ENCODE measurements around the gene TWNK. TPM values are rescaled to one million over a fixed set of nuclear protein-coding genes. Genes with fewer than 3 reads are reported as not detected.

The TWNK gene
- total RNA-seq, 4 donors from 2014 or later: 5.0 to 13.9 (median 6.5) TPM

DNA sequence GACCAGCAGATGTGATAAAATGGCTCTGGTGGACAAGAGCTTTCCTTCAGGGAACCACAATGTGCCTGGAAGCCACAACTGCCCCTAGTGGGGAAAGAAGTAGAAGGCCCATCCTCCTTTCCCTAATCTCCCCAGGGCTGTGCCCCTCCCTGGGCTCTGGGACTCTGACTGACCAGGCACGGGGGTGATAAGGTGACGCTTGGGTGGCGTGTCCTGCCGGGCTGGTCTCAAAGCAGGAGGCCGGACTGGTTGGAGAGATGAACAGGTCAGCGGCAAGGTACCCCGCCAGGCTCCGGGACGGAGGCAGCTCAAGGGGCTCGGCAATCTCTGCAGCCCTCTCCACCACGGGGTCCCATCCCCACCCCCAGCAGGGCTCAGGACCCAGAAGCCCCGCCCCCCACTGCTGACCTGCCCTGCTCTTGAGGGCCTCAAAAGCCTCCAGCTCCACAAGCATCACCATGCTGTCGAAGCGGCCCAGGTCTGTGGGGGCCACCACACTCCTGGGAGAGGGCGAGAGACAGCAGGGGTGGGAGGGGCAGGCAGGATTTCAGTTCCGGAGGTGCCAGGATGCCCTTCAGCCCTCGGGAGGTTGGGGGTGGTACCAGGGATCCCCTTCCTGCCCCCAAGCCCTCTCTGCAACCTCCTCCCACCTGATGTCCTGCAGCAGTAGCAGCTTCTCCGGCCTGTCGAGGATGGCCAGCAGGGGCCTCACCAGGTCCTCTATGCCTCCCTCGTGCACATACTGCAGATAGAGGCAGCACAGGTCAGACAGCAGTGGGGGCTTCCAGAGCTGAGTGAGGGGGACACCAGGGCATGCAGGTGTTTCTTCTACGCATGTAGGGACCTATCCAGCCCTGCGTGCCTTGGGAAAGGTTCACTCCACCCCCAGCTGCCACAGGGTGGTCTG, 24.4 kb downstream of the TWNK start:
- intact Hi-C loops (cut with DNase I): no loop called here
- Histone ChIP-seq H3K4me3 (no peak overlapping the region), H3K9me3 (no peaks in the 10 kb centered on the region), H3K4me1 (peaks cover 8 to 53% (median 14%) of the 10 kb centered on the region in 3 donors), H3K27me3 (peaks cover 0 to 12% (median 0%) of the 10 kb centered on the region in 4 donors), H3K36me3 (peaks cover 0 to 7% (median 4%) of the 10 kb centered on the region in 3 donors), H3K27ac (peak overlapping the region in 2 of 4 donors; percentile 6 to 64)
- WGBS, 2 donors: 66 to 75% methylated on average over 2 to 8 of the region's 22 CpGs
- DNase-seq: no peak
- no peak for TF ChIP-seq POLR2A (IDR thresholded peaks at IDR 0.05)
- TF ChIP-seq, protein P1, sequence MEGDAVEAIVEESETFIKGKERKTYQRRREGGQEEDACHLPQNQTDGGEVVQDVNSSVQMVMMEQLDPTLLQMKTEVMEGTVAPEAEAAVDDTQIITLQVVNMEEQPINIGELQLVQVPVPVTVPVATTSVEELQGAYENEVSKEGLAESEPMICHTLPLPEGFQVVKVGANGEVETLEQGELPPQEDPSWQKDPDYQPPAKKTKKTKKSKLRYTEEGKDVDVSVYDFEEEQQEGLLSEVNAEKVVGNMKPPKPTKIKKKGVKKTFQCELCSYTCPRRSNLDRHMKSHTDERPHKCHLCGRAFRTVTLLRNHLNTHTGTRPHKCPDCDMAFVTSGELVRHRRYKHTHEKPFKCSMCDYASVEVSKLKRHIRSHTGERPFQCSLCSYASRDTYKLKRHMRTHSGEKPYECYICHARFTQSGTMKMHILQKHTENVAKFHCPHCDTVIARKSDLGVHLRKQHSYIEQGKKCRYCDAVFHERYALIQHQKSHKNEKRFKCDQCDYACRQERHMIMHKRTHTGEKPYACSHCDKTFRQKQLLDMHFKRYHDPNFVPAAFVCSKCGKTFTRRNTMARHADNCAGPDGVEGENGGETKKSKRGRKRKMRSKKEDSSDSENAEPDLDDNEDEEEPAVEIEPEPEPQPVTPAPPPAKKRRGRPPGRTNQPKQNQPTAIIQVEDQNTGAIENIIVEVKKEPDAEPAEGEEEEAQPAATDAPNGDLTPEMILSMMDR (IDR thresholded peaks at IDR 0.05): peak in 1 of 6 experiments; percentile 9

DNA sequence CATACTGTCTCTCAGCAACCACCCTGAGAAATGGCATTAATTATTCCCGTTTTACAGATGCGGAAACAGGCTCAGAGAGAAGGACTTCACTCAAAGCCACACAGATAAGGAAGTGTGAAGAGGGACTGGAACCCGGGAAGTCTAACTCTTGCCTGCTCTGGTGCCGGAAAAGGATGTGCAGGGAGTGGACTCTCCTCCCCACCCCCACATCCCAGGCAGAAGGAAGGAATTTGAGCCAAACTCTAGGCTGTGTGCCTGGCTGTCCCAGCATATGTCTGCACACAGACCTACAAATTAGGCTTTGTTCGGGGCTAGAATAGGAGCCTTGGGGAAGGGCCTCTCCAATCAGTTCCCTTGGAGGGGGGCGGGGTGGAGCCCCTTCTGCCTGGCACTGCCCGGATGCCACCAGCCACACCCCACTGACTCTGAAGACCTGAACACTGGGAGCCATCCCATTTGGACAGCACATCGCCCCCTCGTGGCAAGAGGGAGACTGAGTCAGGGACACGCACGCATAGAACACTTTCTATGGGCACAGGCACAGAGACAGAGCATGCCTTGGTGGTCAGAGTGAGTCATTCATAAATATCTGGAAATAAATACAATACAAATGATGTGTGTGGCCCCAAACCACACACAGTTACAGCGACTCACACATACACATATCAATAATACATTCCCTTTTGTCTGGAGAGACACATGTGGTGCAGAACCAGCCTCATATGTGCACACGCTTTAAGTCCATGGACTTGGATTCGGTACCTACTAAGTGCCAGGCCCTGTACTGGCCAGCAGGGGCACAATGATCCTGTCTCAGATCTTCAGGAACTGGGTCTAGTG, 25.4 kb downstream of the TWNK start:
- no peak for TF ChIP-seq POLR2A (IDR thresholded peaks at IDR 0.05)
- TF ChIP-seq, protein P1 (IDR thresholded peaks at IDR 0.05): peak; percentile 73 to 92 (median 88)
- intact Hi-C loops (cut with DNase I): no loop called here
- Histone ChIP-seq H3K4me3 (no peak overlapping the region), H3K4me1 (peaks cover 8 to 44% (median 14%) of the 10 kb centered on the region in 3 donors), H3K36me3 (no peaks in the 10 kb centered on the region), H3K27me3 (peaks cover 0 to 19% (median 0%) of the 10 kb centered on the region in 4 donors), H3K27ac (peak overlapping the region in 3 of 4 donors; percentile 6 to 64 (median 44)), H3K9me3 (no peaks in the 10 kb centered on the region)
- DNase-seq: no peak
- 8 to 22% methylated on average over 11 to 14 of the region's 14 CpGs for WGBS, 2 donors

DNA sequence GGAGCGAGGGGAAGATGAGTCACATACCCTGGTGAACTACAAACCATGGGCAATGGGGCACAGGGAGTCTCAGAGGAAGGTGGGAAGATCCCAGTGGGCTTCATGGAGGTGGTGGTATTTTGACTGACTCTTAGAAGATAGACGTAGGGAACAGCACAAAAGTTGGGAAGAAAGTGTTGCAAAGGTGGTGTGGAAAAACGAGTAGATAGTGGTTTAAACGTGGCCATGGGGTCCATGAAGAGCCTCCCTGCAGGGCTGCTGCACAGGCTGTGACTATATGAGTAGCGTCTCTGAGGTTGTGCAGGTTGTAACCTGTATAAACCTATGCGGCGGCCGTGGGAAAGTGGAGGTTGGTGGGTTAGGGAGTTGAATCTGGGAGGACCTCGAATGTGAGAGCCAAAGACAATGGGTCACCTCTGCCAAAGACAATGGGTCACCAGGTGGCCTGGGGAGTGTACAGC, 26.1 kb downstream of the TWNK start:
- H3K4me1 ChIP-seq: peaks cover 8 to 38% (median 14%) of the 10 kb centered on the region in 3 donors
- H3K36me3 ChIP-seq: no peaks in the 10 kb centered on the region
- H3K27ac ChIP-seq: peak overlapping the region in 3 of 4 donors; percentile 6 to 64 (median 17)
- DNase-seq: no peak
- WGBS, 2 donors: 28 to 34% methylated on average over 9 of the region's 9 CpGs
- H3K4me3 ChIP-seq: no peak overlapping the region
- TF ChIP-seq POLR2A (IDR thresholded peaks at IDR 0.05): no peak
- TF ChIP-seq, protein P1 (IDR thresholded peaks at IDR 0.05): no peak
- intact Hi-C loops (cut with DNase I): no loop called here
- peaks cover 0 to 26% (median 0%) of the 10 kb centered on the region in 4 donors for H3K27me3 ChIP-seq
- H3K9me3 ChIP-seq: no peaks in the 10 kb centered on the region

DNA sequence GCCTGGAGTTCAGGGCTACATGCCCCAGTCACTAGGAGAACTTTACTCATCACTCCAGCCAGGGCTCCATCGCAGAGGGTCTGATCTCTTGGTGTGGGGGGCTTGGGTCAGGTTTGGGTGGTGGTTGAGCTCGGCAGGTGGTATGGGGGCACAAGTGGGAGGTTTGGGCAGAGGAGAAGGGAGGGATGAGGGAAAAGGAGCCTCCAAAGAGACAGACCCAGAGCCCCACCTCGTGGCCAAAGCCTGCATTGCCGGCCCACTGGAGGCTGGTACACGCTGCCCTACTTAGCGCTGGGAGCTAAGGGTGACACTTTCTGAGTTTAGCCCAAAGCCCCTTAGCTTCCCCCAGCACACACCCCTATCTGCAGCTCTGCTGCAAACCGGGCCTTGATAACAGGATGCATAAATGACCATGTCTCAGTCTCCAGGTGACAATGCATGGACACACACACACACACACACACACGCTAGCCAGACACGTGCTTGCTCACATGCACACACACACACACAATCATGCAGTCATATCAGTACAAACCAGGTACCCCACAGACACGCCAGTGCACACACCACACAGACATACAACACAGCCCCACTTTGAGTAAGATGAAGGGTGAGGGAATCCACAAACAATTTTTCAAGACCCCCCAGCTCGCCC, 27.0 kb downstream of the TWNK start:
- Histone ChIP-seq H3K27ac (no peak overlapping the region), H3K27me3 (peaks cover 0 to 35% (median 0%) of the 10 kb centered on the region in 4 donors), H3K4me3 (no peak overlapping the region), H3K9me3 (no peaks in the 10 kb centered on the region), H3K4me1 (peaks cover 15 to 38% (median 22%) of the 10 kb centered on the region in 3 donors), H3K36me3 (no peaks in the 10 kb centered on the region)
- DNase-seq: no peak
- TF ChIP-seq, protein P1 (IDR thresholded peaks at IDR 0.05): peak; percentile 79 to 94 (median 92)
- TF ChIP-seq POLR2A (IDR thresholded peaks at IDR 0.05): no peak
- WGBS, 2 donors: 10 to 13% methylated on average over 8 to 9 of the region's 11 CpGs
- intact Hi-C loops (cut with DNase I): no loop called here
